Trophoblast cell (in vitro differentiated cells and primary cell): ENCODE data around the gene BRCA2.
"Not testable (repeated sequence)": the region's sequence is repeated elsewhere in the genome, so short reads cannot be mapped to it uniquely, and the experiment has no call there.

Experiments used
- DNase-seq, 2 donors: peaks; one replicate each; pipeline ENCODE4 v3.0.0-alpha.2; 2016
- H2AFZ ChIP-seq: 2 replicates; pipeline ENCODE4 v1.6.1; 2013; ENCODE audit warnings: low read length, moderate library complexity, mild to moderate bottlenecking; ENCODE audit not compliant: insufficient read depth, poor library complexity
- H2AK5ac ChIP-seq: 2 replicates; pipeline ENCODE4 v1.6.1; 2013; ENCODE audit warnings: mild to moderate bottlenecking, low read length
- H2BK120ac ChIP-seq: 2 replicates; pipeline ENCODE4 v1.6.1; 2013; ENCODE audit warnings: low read length, mild to moderate bottlenecking, moderate library complexity; ENCODE audit not compliant: insufficient read depth, poor library complexity
- H2BK12ac ChIP-seq: 2 replicates; pipeline ENCODE4 v1.6.1; 2013; ENCODE audit warnings: mild to moderate bottlenecking, low read length, moderate library complexity
- H2BK5ac ChIP-seq: 2 replicates; pipeline ENCODE4 v1.6.1; 2013; ENCODE audit warnings: low read length, low read depth, moderate library complexity, mild to moderate bottlenecking; ENCODE audit not compliant: poor library complexity
- H3K14ac ChIP-seq: 2 replicates; pipeline ENCODE4 v1.6.1; 2013; ENCODE audit warnings: mild to moderate bottlenecking, low read length
- H3K18ac ChIP-seq: 2 replicates; pipeline ENCODE4 v1.6.1; 2013; ENCODE audit warnings: mild to moderate bottlenecking, low read length
- H3K23ac ChIP-seq: 2 replicates; pipeline ENCODE4 v1.6.1; 2013; ENCODE audit warnings: low read length
- H3K27ac ChIP-seq: 2 replicates; pipeline ENCODE4 v1.5.1; 2013; ENCODE audit warnings: low read depth, mild to moderate bottlenecking, inconsistent platforms, low read length, moderate library complexity
- H3K27me3 ChIP-seq: 2 replicates; pipeline ENCODE4 v1.6.1; 2013; ENCODE audit warnings: inconsistent platforms, mild to moderate bottlenecking, low read length, moderate library complexity; ENCODE audit not compliant: insufficient read depth
- H3K36me3 ChIP-seq, 2 experiments: 1 replicate in 1 of 2; 2 replicates in 1 of 2; pipeline ENCODE4 v1.6.1; 2013; ENCODE audit warnings: low read length in 2 of 2, mild to moderate bottlenecking in 2 of 2, moderate library complexity in 1 of 2; ENCODE audit not compliant: insufficient read depth in 2 of 2, control insufficient read depth in 1 of 2
- H3K4ac ChIP-seq: 2 replicates; pipeline ENCODE4 v1.6.1; 2013; ENCODE audit warnings: low read depth, mild to moderate bottlenecking, low read length, moderate library complexity
- H3K4me1 ChIP-seq, 2 experiments: 1 replicate in 1 of 2; 2 replicates in 1 of 2; pipeline ENCODE4 v1.6.1; 2013; ENCODE audit warnings: low read length in 2 of 2, mild to moderate bottlenecking in 2 of 2, moderate library complexity in 1 of 2; ENCODE audit not compliant: insufficient read depth in 2 of 2, control insufficient read depth in 1 of 2
- H3K4me2 ChIP-seq: 2 replicates; pipeline ENCODE4 v1.6.1; 2013; ENCODE audit warnings: inconsistent platforms, mild to moderate bottlenecking, low read length, moderate library complexity
- H3K4me3 ChIP-seq: 2 replicates; pipeline ENCODE4 v1.5.1; 2013; ENCODE audit warnings: mild to moderate bottlenecking, low read depth, low read length, inconsistent platforms
- H3K79me1 ChIP-seq: one replicate; pipeline ENCODE4 v1.6.1; 2013; ENCODE audit warnings: low read length
- H3K79me2 ChIP-seq: 2 replicates; pipeline ENCODE4 v1.6.1; 2013; ENCODE audit warnings: low read length, mild to moderate bottlenecking; ENCODE audit not compliant: control insufficient read depth, insufficient read depth, poor library complexity
- H3K9ac ChIP-seq: 2 replicates; pipeline ENCODE4 v1.6.1; 2013; ENCODE audit warnings: mild to moderate bottlenecking, low read length
- H3K9me3 ChIP-seq: 2 replicates; pipeline ENCODE4 v1.6.1; 2013; ENCODE audit warnings: low read depth, mild to moderate bottlenecking, control low read depth, inconsistent platforms, low read length; ENCODE audit not compliant: insufficient read depth
- H4K12ac ChIP-seq: 2 replicates; pipeline ENCODE4 v1.6.1; 2013; ENCODE audit warnings: low read depth, mild to moderate bottlenecking, low read length, moderate library complexity
- H4K8ac ChIP-seq: 2 replicates; pipeline ENCODE4 v1.6.1; 2013; ENCODE audit warnings: low read depth, mild to moderate bottlenecking, low read length, moderate library complexity
- H4K91ac ChIP-seq: one replicate; pipeline ENCODE4 v1.6.1; 2013; ENCODE audit warnings: low read depth, mild to moderate bottlenecking, low read length, moderate library complexity
- WGBS: extraction: QIAGEN DNeasy Blood & Tissue Kit; methylation state at CpG from one replicate; pipeline ENCODE4 v1.1.7; 2013; ENCODE audit warnings: missing lambda C conversion rate; ENCODE audit not compliant: insufficient read length, insufficient coverage; ENCODE audit errors: extremely low coverage; 5-methylcytosine and 5-hydroxymethylcytosine counted together

The BRCA2 gene

GRCh38 chr13:32350839-32351441, 35.6 kb downstream of the BRCA2 start:
- H2AK5ac ChIP-seq, H3K79me2 ChIP-seq, H2AFZ ChIP-seq, H3K79me1 ChIP-seq, H3K27me3 ChIP-seq, H4K8ac ChIP-seq, H3K14ac ChIP-seq, H3K18ac ChIP-seq, H4K12ac ChIP-seq, H3K9me3 ChIP-seq, H3K27ac ChIP-seq, H3K4me2 ChIP-seq, H2BK5ac ChIP-seq, H3K23ac ChIP-seq, H3K4me1 ChIP-seq, H3K4me3 ChIP-seq, H2BK120ac ChIP-seq, DNase-seq, H3K9ac ChIP-seq, H2BK12ac ChIP-seq, H3K4ac ChIP-seq, H3K36me3 ChIP-seq: not testable (repeated sequence)
- peak overlapping the region; percentile 24 for H4K91ac ChIP-seq
- WGBS, result no CpG with 5 or more reads among the region's 15 CpGs

- Histone ChIP-seq H3K4me2 (no peak overlapping the region), H4K91ac (no peak overlapping the region), H3K4ac (no peak overlapping the region), H2AFZ (no peak overlapping the region), H4K12ac (no peak overlapping the region), H2BK120ac (no peak overlapping the region), H3K9me3 (no peaks in the 10 kb centered on the region), H3K27ac (no peak overlapping the region), H3K79me2 (no peaks in the 10 kb centered on the region), H4K8ac (no peak overlapping the region), H2BK5ac (no peak overlapping the region), H3K79me1 (no peaks in the 10 kb centered on the region), H3K27me3 (no peaks in the 10 kb centered on the region), H3K23ac (no peak overlapping the region), H2AK5ac (no peak overlapping the region), H3K18ac (no peak overlapping the region), H3K36me3 (peaks cover 8 to 9% of the 10 kb centered on the region in 2 experiments), H3K14ac (no peak overlapping the region), H2BK12ac (no peak overlapping the region), H3K4me1 (no peaks in the 10 kb centered on the region), H3K4me3 (no peak overlapping the region), H3K9ac (no peak overlapping the region)
- no peak for DNase-seq
- no CpG with 5 or more reads among the region's 1 CpG for WGBS
These were observed 38.7 kb downstream of the BRCA2 start for GRCh38 chr13:32354040-32354439.

- H3K14ac ChIP-seq, H4K12ac ChIP-seq, H3K79me2 ChIP-seq, H3K4me3 ChIP-seq, H3K4ac ChIP-seq, H3K23ac ChIP-seq, H3K9me3 ChIP-seq, H3K27me3 ChIP-seq, H4K8ac ChIP-seq, H3K18ac ChIP-seq, H3K9ac ChIP-seq, H2AFZ ChIP-seq, H3K4me2 ChIP-seq, H3K27ac ChIP-seq, H2BK5ac ChIP-seq, H3K79me1 ChIP-seq, H3K4me1 ChIP-seq, H4K91ac ChIP-seq, H2BK120ac ChIP-seq, H3K36me3 ChIP-seq, H2AK5ac ChIP-seq, H2BK12ac ChIP-seq, DNase-seq: not testable (repeated sequence)
- WGBS, result no CpG with 5 or more reads among the region's 8 CpGs
These were observed 40.6 kb downstream of the BRCA2 start for GRCh38 chr13:32355935-32356334.

GRCh38 chr13:32362574-32362973, 47.3 kb downstream of the BRCA2 start:
- Histone ChIP-seq H3K79me2 (no peaks in the 10 kb centered on the region), H4K91ac (no peak overlapping the region), H4K12ac (no peak overlapping the region), H3K4me3 (no peak overlapping the region), H2AK5ac (no peak overlapping the region), H4K8ac (no peak overlapping the region), H3K79me1 (no peaks in the 10 kb centered on the region), H3K14ac (no peak overlapping the region), H3K4ac (no peak overlapping the region), H3K18ac (no peak overlapping the region), H3K27ac (no peak overlapping the region), H3K9me3 (no peaks in the 10 kb centered on the region), H2AFZ (no peak overlapping the region), H2BK5ac (no peak overlapping the region), H3K27me3 (no peaks in the 10 kb centered on the region), H3K4me1 (no peaks in the 10 kb centered on the region), H3K36me3 (peaks cover 2 to 5% of the 10 kb centered on the region in 2 experiments), H3K4me2 (no peak overlapping the region), H2BK120ac (no peak overlapping the region), H2BK12ac (no peak overlapping the region), H3K9ac (no peak overlapping the region), H3K23ac (no peak overlapping the region)
- no CpG with 5 or more reads among the region's 2 CpGs for WGBS
- DNase-seq, result no peak
